Stimulated activated naive CD8-positive, alpha-beta T cell treated with anti-CD3 and anti-CD28 coated beads, Interleukin-15, amount 100 ng/mL, for 72 hours (primary cell): ENCODE data around the gene CFAP91.
A peak's percentile ranks its signal among the peaks of the same experiment; 100 is the strongest.
"Not testable (repeated sequence)": the region's sequence is repeated elsewhere in the genome, so short reads cannot be mapped to it uniquely, and the experiment has no call there.

Experiments
- ATAC-seq: fragments of 150-1000 bp; cut with Tn5 transposase; 2 replicates; pipeline ENCODE4 v1.10.0; 2021; ENCODE audit warnings: mild to moderate bottlenecking, moderate library complexity
- DNase-seq, 2 donors: peaks; one replicate each; pipeline ENCODE4 v3.0.0; 2021 to 2022
- H3K27ac Mint-ChIP-seq, 2 donors: one replicate each; pipeline ENCODE4 v1.8.0; 2022; ENCODE audit warnings: mild to moderate bottlenecking in 2 of 2, mixed read lengths in 2 of 2, moderate library complexity in 2 of 2
- H3K27me3 Mint-ChIP-seq: one replicate; pipeline ENCODE4 v1.8.0; 2022; ENCODE audit warnings: mixed read lengths
- H3K4me1 Mint-ChIP-seq: one replicate; pipeline ENCODE4 v1.8.0; 2022; ENCODE audit warnings: mild to moderate bottlenecking, mixed read lengths
- H3K4me3 Mint-ChIP-seq, 2 donors: one replicate each; pipeline ENCODE4 v1.8.0; 2022; ENCODE audit warnings: mild to moderate bottlenecking in 2 of 2, mixed read lengths in 2 of 2, moderate library complexity in 1 of 2
- H3K9me3 Mint-ChIP-seq, 2 donors: one replicate each; pipeline ENCODE4 v1.8.0; 2022; ENCODE audit warnings: mixed read lengths in 2 of 2

Gene CFAP91

GRCh38 chr3:119673875-119674274 is 28.9 kb upstream of the CFAP91 start:
- no peaks in the 10 kb centered on the region for H3K27me3 Mint-ChIP-seq
- H3K27ac Mint-ChIP-seq, result no peak overlapping the region
- ATAC-seq (no peak), DNase-seq (no peak)
- H3K9me3 Mint-ChIP-seq, result no peaks in the 10 kb centered on the region
- H3K4me1 Mint-ChIP-seq, result peaks cover 43% of the 10 kb centered on the region
- H3K4me3 Mint-ChIP-seq, result no peak overlapping the region

DNA sequence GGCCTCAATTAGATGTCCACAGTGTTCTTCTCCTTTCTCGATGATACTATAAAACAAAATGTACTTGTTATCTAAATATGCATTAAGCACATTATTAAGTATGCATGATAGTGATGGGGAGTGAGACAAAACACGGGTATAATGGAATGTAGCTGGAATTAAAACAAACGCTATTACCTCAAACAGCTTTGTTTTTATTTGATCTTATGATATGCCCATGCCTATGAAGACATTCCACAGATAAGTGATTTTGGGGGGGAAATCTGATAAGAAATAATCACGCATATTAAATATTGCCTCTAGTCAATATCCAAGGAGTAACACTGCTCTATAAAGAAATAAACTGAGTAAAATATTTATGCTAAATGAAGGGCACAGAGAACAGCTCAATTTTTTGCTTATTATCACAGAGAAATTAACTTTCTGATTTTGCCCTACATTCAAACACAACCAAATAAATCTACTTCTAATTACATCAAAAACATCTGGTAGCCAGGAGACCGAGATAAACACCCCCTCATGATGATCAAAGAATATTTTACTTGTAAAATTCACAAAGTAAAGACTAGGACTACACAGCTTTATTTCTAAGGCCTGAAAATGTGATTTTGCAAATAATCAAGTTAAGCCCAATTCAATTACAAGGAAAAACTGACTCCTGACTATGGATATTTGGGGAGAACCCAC is 27.5 kb upstream of the CFAP91 start:
- peak overlapping the region; percentile 84 to 90 for H3K4me3 Mint-ChIP-seq
- H3K4me1 Mint-ChIP-seq, result peaks cover 37% of the 10 kb centered on the region

DNA sequence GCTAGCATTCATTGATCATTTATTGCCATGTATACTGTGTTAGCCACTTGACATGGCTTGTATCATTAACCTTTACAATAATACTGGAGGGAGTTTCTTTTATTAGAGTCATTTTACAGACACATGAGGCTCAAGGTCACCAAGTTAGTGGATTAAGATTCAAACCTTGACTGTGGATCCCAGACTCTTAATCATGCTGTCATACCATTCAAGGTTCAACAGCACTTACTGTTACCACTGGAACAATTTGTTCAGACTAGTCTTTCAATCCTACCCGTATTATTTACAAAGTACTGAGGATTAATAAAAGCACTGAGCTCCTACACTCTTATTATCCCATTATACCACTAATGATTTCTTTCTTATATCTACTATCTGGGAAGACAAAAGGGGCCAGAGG is 26.8 kb upstream of the CFAP91 start:
- Mint-ChIP-seq H3K9me3 (no peaks in the 10 kb centered on the region), H3K4me1 (peaks cover 33% of the 10 kb centered on the region), H3K4me3 (peak overlapping the region; percentile 84 to 90), H3K27ac (peak overlapping the region; percentile 96 to 98), H3K27me3 (no peaks in the 10 kb centered on the region)
- ATAC-seq, result no peak
- DNase-seq, result no peak

More for the DNA sequence above, 27.5 kb upstream of the CFAP91 start:
- Mint-ChIP-seq H3K9me3 (no peaks in the 10 kb centered on the region), H3K27me3 (no peaks in the 10 kb centered on the region), H3K27ac (peak overlapping the region in 1 of 2 donors; percentile 98)
- no peak for DNase-seq
- no peak for ATAC-seq

GRCh38 chr3:119676771-119677640 is 25.8 kb upstream of the CFAP91 start, which contains the start of gene COX17:
COX17 (minus strand) TSS chr3:119677406; CDS start chr3:119677310, 96 bp downstream.
- H3K4me3 Mint-ChIP-seq, result peak within 1 kb of the TSS; percentile 84 to 90
- no peaks in the 10 kb centered on the region for H3K9me3 Mint-ChIP-seq
- peak; percentile 91 for ATAC-seq
- DNase-seq, result peak; percentile 93 to 97
- H3K4me1 Mint-ChIP-seq, result peaks cover 28% of the 10 kb centered on the region
- H3K27me3 Mint-ChIP-seq, result no peaks in the 10 kb centered on the region
- H3K27ac Mint-ChIP-seq, result peak within 1 kb of the TSS; percentile 96 to 98

GRCh38 chr3:119677641-119677934 is 25.2 kb upstream of the CFAP91 start:
- no peaks in the 10 kb centered on the region for H3K27me3 Mint-ChIP-seq
- DNase-seq, result no peak
- peaks cover 25% of the 10 kb centered on the region for H3K4me1 Mint-ChIP-seq
- peak overlapping the region; percentile 96 to 98 for H3K27ac Mint-ChIP-seq
- no peak for ATAC-seq
- no peaks in the 10 kb centered on the region for H3K9me3 Mint-ChIP-seq
- peak overlapping the region; percentile 84 to 90 for H3K4me3 Mint-ChIP-seq

DNA sequence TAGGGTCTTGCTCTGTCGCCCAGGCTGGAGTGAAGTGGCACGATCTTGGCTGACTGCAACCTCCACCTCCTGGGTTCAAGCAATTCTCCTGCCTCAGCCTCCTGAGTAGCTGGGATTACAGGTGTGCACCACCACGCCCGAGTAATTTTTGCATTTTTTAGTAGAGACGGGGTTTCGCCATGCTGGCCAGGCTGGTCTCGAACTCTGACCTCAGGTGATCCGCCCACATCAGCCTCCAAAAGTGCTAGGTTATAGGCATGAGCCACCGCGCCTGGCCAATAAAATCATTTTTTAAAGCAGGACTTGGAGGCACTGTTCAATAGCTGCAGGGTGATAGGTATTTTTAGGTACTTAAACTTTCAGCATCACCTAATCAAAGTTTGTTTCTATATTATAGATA is 24.6 kb upstream of the CFAP91 start:
- not testable (repeated sequence) for H3K9me3 Mint-ChIP-seq, ATAC-seq, H3K27ac Mint-ChIP-seq, H3K4me3 Mint-ChIP-seq, DNase-seq, H3K27me3 Mint-ChIP-seq
- peaks cover 21% of the 10 kb centered on the region for H3K4me1 Mint-ChIP-seq

GRCh38 chr3:119679874-119680273 is 22.9 kb upstream of the CFAP91 start:
- Mint-ChIP-seq H3K27ac (peak overlapping the region in 1 of 2 donors; percentile 40), H3K4me1 (peaks cover 16% of the 10 kb centered on the region), H3K9me3 (no peaks in the 10 kb centered on the region), H3K4me3 (no peak overlapping the region), H3K27me3 (no peaks in the 10 kb centered on the region)
- DNase-seq, result no peak
- no peak for ATAC-seq

DNA sequence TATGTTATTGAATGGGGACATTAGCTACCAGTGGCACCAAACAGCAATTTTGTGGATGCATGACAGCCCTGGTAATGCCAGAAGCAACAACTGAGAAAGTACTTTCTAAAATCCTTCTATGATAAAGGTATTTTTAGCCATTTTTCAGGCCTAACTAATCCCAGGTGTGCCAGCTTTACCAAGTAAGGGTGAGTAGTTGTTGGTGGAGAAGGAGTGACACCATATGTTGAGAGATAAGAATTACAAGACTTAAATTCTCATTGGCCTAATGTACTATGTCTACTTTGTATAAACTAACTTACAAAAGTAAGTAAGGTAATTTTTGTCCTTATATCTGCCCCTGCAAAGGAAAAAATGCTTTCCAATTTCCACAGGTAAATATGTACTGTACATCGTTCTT is 21.5 kb upstream of the CFAP91 start:
- ATAC-seq, result no peak

GRCh38 chr3:119683421-119683820 is 19.4 kb upstream of the CFAP91 start:
- Mint-ChIP-seq H3K27me3 (peaks cover 7% of the 10 kb centered on the region), H3K27ac (no peak overlapping the region), H3K9me3 (peaks cover 8 to 11% of the 10 kb centered on the region in 2 donors), H3K4me3 (no peak overlapping the region), H3K4me1 (no peaks in the 10 kb centered on the region)
- no peak for ATAC-seq
- no peak for DNase-seq

More for the DNA sequence above, 21.5 kb upstream of the CFAP91 start:
- peaks cover 2% of the 10 kb centered on the region for H3K4me1 Mint-ChIP-seq
- no peak overlapping the region for H3K27ac Mint-ChIP-seq
- H3K27me3 Mint-ChIP-seq, result no peaks in the 10 kb centered on the region
- H3K9me3 Mint-ChIP-seq, result no peaks in the 10 kb centered on the region
- DNase-seq, result no peak
- no peak overlapping the region for H3K4me3 Mint-ChIP-seq

- DNase-seq, result no peak
- peaks cover 14% of the 10 kb centered on the region for H3K27me3 Mint-ChIP-seq
- ATAC-seq, result no peak
- no peak overlapping the region for H3K27ac Mint-ChIP-seq
- no peaks in the 10 kb centered on the region for H3K4me1 Mint-ChIP-seq
- no peak overlapping the region for H3K4me3 Mint-ChIP-seq
- peaks cover 8 to 11% of the 10 kb centered on the region in 2 donors for H3K9me3 Mint-ChIP-seq
Observed at GRCh38 chr3:119690043-119690656, 12.7 kb upstream of the CFAP91 start.

GRCh38 chr3:119695480-119695879 is 7.3 kb upstream of the CFAP91 start:
- no peak overlapping the region for H3K4me3 Mint-ChIP-seq

DNA sequence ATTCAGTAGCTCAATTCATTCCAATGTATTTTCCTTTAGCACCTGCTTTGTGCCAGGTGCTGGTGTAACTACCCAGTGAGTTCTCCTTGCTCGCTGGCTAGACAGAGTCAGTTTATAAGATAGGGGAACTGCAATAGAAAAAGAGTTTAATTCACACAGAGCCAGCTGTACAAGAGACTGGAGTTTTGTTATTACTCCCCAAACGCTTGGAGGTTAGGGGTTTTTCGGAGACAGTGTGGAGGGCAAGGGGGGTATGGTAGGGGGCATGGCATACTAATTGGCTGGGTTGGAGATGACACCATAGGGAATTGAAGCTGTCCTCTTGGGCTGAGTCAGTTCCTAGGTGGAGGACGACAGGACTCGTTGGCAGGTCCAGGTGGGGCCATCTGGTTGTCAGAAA is 5.4 kb upstream of the CFAP91 start:
- no peak for ATAC-seq
- H3K27ac Mint-ChIP-seq, result no peak overlapping the region

More at GRCh38 chr3:119695480-119695879, 7.3 kb upstream of the CFAP91 start:
- peaks cover 9% of the 10 kb centered on the region for H3K4me1 Mint-ChIP-seq
- DNase-seq, result no peak
- peaks cover 7% of the 10 kb centered on the region for H3K27me3 Mint-ChIP-seq
- ATAC-seq, result no peak
- peaks cover 0 to 5% of the 10 kb centered on the region in 2 donors for H3K9me3 Mint-ChIP-seq
- no peak overlapping the region for H3K27ac Mint-ChIP-seq

GRCh38 chr3:119700269-119700919 is 2.4 kb upstream of the CFAP91 start:
- peak; percentile 42 to 60 for DNase-seq
- Mint-ChIP-seq H3K4me3 (peak overlapping the region; percentile 29 to 67), H3K27ac (peak overlapping the region; percentile 95 to 96), H3K4me1 (peaks cover 41% of the 10 kb centered on the region), H3K27me3 (peaks cover 12% of the 10 kb centered on the region), H3K9me3 (peaks cover 0 to 5% of the 10 kb centered on the region in 2 donors)
- ATAC-seq, result peak; percentile 68

More for the DNA sequence above, 5.4 kb upstream of the CFAP91 start:
- DNase-seq, result no peak
- H3K27me3 Mint-ChIP-seq, result peaks cover 7% of the 10 kb centered on the region
- peaks cover 27% of the 10 kb centered on the region for H3K4me1 Mint-ChIP-seq
- H3K9me3 Mint-ChIP-seq, result peaks cover 0 to 5% of the 10 kb centered on the region in 2 donors
- no peak overlapping the region for H3K4me3 Mint-ChIP-seq

DNA sequence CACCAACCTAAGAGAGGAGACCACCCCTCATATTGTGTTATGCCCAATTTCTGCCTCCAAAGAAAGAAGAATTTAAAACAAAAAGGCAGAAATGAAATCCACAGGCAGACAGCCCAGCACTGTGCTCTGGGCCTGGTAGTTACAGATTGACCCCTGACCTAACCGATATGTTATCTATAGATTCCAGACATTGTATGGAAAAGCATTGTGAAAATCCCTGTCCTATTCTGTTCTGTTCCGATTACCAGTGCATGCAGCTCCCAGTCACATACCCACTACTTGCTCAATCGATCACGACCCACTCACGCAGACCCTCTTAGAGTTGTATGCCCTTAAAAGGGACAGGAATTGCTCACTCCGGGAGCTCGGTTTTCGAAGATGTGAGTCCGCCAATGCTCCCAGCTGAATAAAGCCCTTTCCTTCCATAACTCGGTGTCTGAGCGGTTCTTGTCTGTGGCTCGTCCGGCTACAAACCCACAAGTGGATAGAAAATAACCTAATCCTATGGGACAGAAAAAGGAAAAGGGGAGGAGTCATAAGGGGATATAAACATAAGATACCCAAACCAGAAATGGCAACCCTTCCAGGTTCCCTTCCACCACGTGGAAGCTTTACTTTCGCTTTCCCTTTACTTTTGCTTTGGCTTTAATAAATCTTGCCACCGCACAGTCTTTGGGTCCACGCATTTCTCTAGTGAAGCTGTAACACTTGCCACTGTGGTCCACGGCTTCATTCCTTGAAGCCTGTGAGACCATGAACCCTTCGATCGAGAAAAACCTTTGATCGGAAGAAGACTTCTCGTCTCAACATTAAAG is 1.7 kb upstream of the CFAP91 start:
- Mint-ChIP-seq H3K4me3 (peak overlapping the region; percentile 29 to 67), H3K9me3 (peaks cover 0 to 5% of the 10 kb centered on the region in 2 donors), H3K27ac (peak overlapping the region; percentile 95 to 96), H3K27me3 (peaks cover 12% of the 10 kb centered on the region), H3K4me1 (peaks cover 41% of the 10 kb centered on the region)
- peak; percentile 59 for ATAC-seq
- DNase-seq, result no peak
